ENCODE results near the gene CTIF.

DNA sequence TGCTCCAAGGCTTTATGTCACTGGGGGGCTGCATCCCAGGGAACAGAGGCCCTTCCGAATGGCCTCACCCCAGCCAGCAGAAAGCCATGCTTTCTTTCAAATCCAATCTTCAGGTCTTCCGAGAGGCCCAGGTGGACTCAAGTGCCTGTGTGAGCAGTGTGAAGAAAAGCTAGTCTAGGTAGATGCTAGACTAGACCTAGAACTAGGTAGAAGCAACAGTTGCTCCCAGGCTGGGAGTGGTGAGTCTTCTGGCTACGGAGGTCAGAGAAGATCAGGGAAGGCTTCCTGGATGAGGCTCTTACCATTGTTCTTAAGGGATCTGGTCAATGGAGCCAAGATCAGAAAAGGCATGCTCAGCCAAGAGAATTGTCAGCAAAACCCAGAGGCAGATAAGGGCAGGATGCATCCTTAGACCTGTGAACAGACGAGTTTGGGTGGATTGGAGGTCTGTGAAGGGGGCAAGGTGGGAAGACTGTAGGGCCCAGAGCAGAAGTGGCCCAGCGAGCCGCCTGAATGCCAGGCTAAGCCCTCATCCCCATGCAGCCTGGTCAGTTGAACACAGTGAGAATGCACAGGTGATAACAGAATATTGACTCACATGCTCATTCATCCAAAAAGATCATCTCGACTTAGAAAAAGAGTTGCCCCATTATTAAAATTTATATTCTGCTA lies 301.1 kb downstream of the CTIF start:
- TF ChIP-seq, protein P1, sequence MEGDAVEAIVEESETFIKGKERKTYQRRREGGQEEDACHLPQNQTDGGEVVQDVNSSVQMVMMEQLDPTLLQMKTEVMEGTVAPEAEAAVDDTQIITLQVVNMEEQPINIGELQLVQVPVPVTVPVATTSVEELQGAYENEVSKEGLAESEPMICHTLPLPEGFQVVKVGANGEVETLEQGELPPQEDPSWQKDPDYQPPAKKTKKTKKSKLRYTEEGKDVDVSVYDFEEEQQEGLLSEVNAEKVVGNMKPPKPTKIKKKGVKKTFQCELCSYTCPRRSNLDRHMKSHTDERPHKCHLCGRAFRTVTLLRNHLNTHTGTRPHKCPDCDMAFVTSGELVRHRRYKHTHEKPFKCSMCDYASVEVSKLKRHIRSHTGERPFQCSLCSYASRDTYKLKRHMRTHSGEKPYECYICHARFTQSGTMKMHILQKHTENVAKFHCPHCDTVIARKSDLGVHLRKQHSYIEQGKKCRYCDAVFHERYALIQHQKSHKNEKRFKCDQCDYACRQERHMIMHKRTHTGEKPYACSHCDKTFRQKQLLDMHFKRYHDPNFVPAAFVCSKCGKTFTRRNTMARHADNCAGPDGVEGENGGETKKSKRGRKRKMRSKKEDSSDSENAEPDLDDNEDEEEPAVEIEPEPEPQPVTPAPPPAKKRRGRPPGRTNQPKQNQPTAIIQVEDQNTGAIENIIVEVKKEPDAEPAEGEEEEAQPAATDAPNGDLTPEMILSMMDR (IDR thresholded peaks at IDR 0.05): no peak
- TF ChIP-seq POLR2A (IDR thresholded peaks at IDR 0.05): no peak

Data from heart left ventricle (tissue), 13 donors.